KOPT-K1 (cell line): ENCODE data around the gene SLC66A1.

ENCODE experiments used
- H3K27ac ChIP-seq: fragments of 200-600 bp; sonication (generic); 2 replicates; pipeline ENCODE4 v1.5.1; 2016; ENCODE audit warnings: antibody characterized with exemption, mild to moderate bottlenecking, low read depth, low read length; ENCODE audit not compliant: poor library complexity, severe bottlenecking
- H3K36me3 ChIP-seq: fragments of 200-600 bp; sonication (generic); 2 replicates; pipeline ENCODE4 v1.5.1; 2017; ENCODE audit warnings: antibody characterized with exemption, mild to moderate bottlenecking, low read length, moderate library complexity; ENCODE audit not compliant: insufficient read depth
- H3K9me3 ChIP-seq: fragments of 200-600 bp; sonication (generic); 2 replicates; pipeline ENCODE4 v1.5.1; 2017; ENCODE audit warnings: antibody characterized with exemption, low read length, mild to moderate bottlenecking; ENCODE audit not compliant: insufficient read depth, poor library complexity, severe bottlenecking

The SLC66A1 gene

GRCh38 chr1:19312782-19313635 is 883 bp downstream of the SLC66A1 start:
- no peaks in the 10 kb centered on the region for H3K9me3 ChIP-seq
- H3K27ac ChIP-seq: peak overlapping the region; percentile 77
- H3K36me3 ChIP-seq: peaks cover 14% of the 10 kb centered on the region; the same call in 1 of the 2 replicates

GRCh38 chr1:19313636-19313959 is 1.5 kb downstream of the SLC66A1 start:
- H3K27ac ChIP-seq: no peak overlapping the region
- peaks cover 8% of the 10 kb centered on the region; the same call in 1 of the 2 replicates for H3K36me3 ChIP-seq
- no peaks in the 10 kb centered on the region for H3K9me3 ChIP-seq

- H3K9me3 ChIP-seq: no peaks in the 10 kb centered on the region
- H3K27ac ChIP-seq: no peak overlapping the region
Observed at GRCh38 chr1:19313961-19314882, 2.1 kb downstream of the SLC66A1 start.

GRCh38 chr1:19315378-19316198 is 3.5 kb downstream of the SLC66A1 start:
- H3K9me3 ChIP-seq: no peaks in the 10 kb centered on the region
- no peak overlapping the region for H3K27ac ChIP-seq

More at GRCh38 chr1:19313961-19314882, 2.1 kb downstream of the SLC66A1 start:
- peaks cover 2% of the 10 kb centered on the region; the same call in 1 of the 2 replicates for H3K36me3 ChIP-seq

GRCh38 chr1:19317126-19317910 is 5.2 kb downstream of the SLC66A1 start:
- Histone ChIP-seq H3K9me3 (no peaks in the 10 kb centered on the region), H3K36me3 (no peaks in the 10 kb centered on the region), H3K27ac (no peak overlapping the region)

More at GRCh38 chr1:19315378-19316198, 3.5 kb downstream of the SLC66A1 start:
- H3K36me3 ChIP-seq: no peaks in the 10 kb centered on the region

- no peak overlapping the region for H3K27ac ChIP-seq
- no peaks in the 10 kb centered on the region for H3K36me3 ChIP-seq
- no peaks in the 10 kb centered on the region for H3K9me3 ChIP-seq
Observed at GRCh38 chr1:19319196-19319595, 7.1 kb downstream of the SLC66A1 start.

GRCh38 chr1:19321071-19321470 is 8.9 kb downstream of the SLC66A1 start:
- H3K9me3 ChIP-seq: no peaks in the 10 kb centered on the region
- no peaks in the 10 kb centered on the region for H3K36me3 ChIP-seq
- no peak overlapping the region for H3K27ac ChIP-seq

- H3K27ac ChIP-seq: no peak overlapping the region
- H3K36me3 ChIP-seq: no peaks in the 10 kb centered on the region
Observed at GRCh38 chr1:19322481-19322880, 10.4 kb downstream of the SLC66A1 start.

GRCh38 chr1:19323987-19324664 is 12.0 kb downstream of the SLC66A1 start:
- Histone ChIP-seq H3K9me3 (no peaks in the 10 kb centered on the region), H3K27ac (no peak overlapping the region), H3K36me3 (no peaks in the 10 kb centered on the region)

More at GRCh38 chr1:19322481-19322880, 10.4 kb downstream of the SLC66A1 start:
- H3K9me3 ChIP-seq: no peaks in the 10 kb centered on the region

- H3K9me3 ChIP-seq: no peaks in the 10 kb centered on the region
- no peak overlapping the region for H3K27ac ChIP-seq
- H3K36me3 ChIP-seq: no peaks in the 10 kb centered on the region
Observed at GRCh38 chr1:19324665-19324990, 12.5 kb downstream of the SLC66A1 start.

- Histone ChIP-seq H3K27ac (no peak overlapping the region), H3K36me3 (no peaks in the 10 kb centered on the region), H3K9me3 (no peaks in the 10 kb centered on the region)
Observed at GRCh38 chr1:19325368-19325957, 13.3 kb downstream of the SLC66A1 start.

GRCh38 chr1:19325958-19326747 is 14.0 kb downstream of the SLC66A1 start:
- H3K27ac ChIP-seq: no peak overlapping the region
- no peaks in the 10 kb centered on the region for H3K9me3 ChIP-seq
- no peaks in the 10 kb centered on the region for H3K36me3 ChIP-seq

GRCh38 chr1:19326748-19327065 is 14.6 kb downstream of the SLC66A1 start:
- H3K36me3 ChIP-seq: no peaks in the 10 kb centered on the region
- H3K27ac ChIP-seq: no peak overlapping the region
- no peaks in the 10 kb centered on the region for H3K9me3 ChIP-seq
